Measurements from ENCODE around the gene RAB39A.
"Not testable (repeated sequence)": the region's sequence is repeated elsewhere in the genome, so short reads cannot be mapped to it uniquely, and the experiment has no call there.

The RAB39A gene

GRCh38 chr11:107931206-107931605 is 3.0 kb downstream of the RAB39A start:
- in situ Hi-C loops (cut with MboI; ENCODE audit: low sequenced_read_pairs, unreplicated experiment) = no loop called here
- DNase-seq (ENCODE audit: low spot score) = no peak
- TF ChIP-seq, protein P1, sequence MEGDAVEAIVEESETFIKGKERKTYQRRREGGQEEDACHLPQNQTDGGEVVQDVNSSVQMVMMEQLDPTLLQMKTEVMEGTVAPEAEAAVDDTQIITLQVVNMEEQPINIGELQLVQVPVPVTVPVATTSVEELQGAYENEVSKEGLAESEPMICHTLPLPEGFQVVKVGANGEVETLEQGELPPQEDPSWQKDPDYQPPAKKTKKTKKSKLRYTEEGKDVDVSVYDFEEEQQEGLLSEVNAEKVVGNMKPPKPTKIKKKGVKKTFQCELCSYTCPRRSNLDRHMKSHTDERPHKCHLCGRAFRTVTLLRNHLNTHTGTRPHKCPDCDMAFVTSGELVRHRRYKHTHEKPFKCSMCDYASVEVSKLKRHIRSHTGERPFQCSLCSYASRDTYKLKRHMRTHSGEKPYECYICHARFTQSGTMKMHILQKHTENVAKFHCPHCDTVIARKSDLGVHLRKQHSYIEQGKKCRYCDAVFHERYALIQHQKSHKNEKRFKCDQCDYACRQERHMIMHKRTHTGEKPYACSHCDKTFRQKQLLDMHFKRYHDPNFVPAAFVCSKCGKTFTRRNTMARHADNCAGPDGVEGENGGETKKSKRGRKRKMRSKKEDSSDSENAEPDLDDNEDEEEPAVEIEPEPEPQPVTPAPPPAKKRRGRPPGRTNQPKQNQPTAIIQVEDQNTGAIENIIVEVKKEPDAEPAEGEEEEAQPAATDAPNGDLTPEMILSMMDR (IDR thresholded peaks at IDR 0.05; ENCODE audit: borderline replicate concordance, control extremely low read depth, extremely low read depth, insufficient read depth, missing control alignments) = no peak

DNA sequence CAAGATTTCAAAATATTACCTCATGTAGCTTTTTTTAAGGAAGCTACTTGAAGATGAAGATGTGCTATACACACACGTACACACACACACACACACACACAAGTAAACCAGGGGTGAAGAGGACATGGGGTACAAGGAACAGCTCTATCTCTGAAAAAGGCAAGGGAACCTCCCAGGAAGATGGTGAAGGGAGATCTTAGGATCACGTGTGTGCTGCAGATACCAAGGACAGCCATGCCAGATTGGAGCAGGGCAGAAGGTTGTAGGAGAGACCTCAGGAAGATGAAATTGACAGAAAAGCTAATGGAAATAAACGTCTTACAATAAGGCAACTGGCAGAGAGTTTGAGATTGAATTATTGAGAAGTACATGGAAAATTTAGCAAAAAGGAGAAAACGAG is 19.7 kb downstream of the RAB39A start:
- in situ Hi-C loops (cut with MboI; ENCODE audit: low sequenced_read_pairs, unreplicated experiment) = no loop called here
- TF ChIP-seq, protein P1 (IDR thresholded peaks at IDR 0.05; ENCODE audit: borderline replicate concordance, control extremely low read depth, extremely low read depth, insufficient read depth, missing control alignments) = no peak
- DNase-seq (ENCODE audit: low spot score) = no peak

DNA sequence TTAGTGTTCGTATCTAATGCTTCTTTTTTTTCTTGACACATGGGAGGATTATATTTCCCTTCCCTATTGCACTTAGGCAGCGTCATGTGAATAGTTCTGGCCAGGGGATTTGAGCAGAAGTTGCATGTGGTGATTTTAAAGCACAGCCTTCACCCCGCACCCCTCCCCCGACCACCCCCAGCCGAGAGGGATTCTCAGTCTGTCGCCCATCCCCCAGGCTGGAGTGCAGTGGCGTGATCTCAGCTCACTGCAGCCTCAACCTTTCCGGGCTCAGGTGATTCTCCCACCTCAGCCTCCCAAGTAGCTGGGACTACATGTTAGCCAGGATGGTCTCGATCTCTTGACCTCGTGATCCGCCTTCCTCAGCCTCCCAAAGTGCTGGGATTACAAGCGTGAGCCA is 20.1 kb downstream of the RAB39A start:
- in situ Hi-C loops (cut with MboI; ENCODE audit: low sequenced_read_pairs, unreplicated experiment); DNase-seq (ENCODE audit: low spot score): not testable (repeated sequence)

GRCh38 chr11:107951155-107951554 is 22.9 kb downstream of the RAB39A start:
- DNase-seq (ENCODE audit: low spot score) = no peak
- TF ChIP-seq, protein P1 (IDR thresholded peaks at IDR 0.05; ENCODE audit: borderline replicate concordance, control extremely low read depth, extremely low read depth, insufficient read depth, missing control alignments) = no peak
- in situ Hi-C loops (cut with MboI; ENCODE audit: low sequenced_read_pairs, unreplicated experiment) = no loop called here

GRCh38 chr11:107953446-107953845 is 25.2 kb downstream of the RAB39A start:
- no peak for DNase-seq (ENCODE audit: low spot score)
- TF ChIP-seq, protein P1 (IDR thresholded peaks at IDR 0.05; ENCODE audit: borderline replicate concordance, control extremely low read depth, extremely low read depth, insufficient read depth, missing control alignments) = no peak
- in situ Hi-C loops (cut with MboI; ENCODE audit: low sequenced_read_pairs, unreplicated experiment) = no loop called here

DNA sequence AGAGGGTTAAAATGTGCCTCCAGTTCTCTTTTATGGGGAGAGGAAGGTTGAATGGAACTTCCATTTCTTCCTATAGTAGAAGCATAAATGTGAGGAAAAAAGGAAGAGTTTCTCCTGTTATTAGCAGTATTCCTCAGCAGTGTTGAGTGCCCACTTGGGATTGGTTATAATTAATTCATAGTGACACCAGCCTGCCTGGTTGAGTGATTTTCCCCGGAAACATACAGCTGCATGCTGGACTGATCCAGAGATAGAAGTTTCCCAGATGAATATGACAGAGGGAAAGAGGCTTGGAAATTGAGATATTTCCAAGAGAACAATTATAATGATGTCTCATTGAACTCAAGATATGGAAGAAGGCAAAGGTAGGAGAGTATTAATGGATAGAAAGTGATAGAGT is 28.3 kb downstream of the RAB39A start:
- no peak for DNase-seq (ENCODE audit: low spot score)
- TF ChIP-seq, protein P1 (IDR thresholded peaks at IDR 0.05; ENCODE audit: borderline replicate concordance, control extremely low read depth, extremely low read depth, insufficient read depth, missing control alignments) = no peak
- in situ Hi-C loops (cut with MboI; ENCODE audit: low sequenced_read_pairs, unreplicated experiment) = no loop called here

DNA sequence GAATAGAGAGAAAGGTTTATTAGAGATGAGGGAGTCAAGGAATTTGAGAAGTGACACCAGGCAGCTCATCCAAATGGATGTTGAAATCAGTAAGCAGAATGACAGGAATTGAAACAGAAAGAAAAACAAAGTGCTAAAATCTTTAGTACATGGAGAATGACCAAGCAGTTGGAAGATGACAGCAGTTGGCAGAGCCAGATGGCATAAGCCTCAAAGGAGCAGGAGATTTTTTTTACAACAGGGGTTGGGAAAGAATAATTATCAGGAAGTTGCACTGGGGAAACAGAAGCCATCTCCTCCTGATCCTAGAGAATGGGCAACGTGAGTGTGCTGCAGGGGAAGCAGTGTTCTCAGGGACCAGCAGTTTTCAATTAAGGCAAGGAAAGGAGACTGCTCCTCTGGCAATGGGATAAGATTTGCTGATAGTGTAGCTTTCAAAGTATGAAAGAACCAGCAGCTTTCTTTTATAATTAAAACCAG is 28.9 kb downstream of the RAB39A start:
- TF ChIP-seq, protein P1 (IDR thresholded peaks at IDR 0.05; ENCODE audit: borderline replicate concordance, control extremely low read depth, extremely low read depth, insufficient read depth, missing control alignments) = no peak
- in situ Hi-C loops (cut with MboI; ENCODE audit: low sequenced_read_pairs, unreplicated experiment) = no loop called here
- no peak for DNase-seq (ENCODE audit: low spot score)
